Calu3 (cell line): ENCODE results near the gene C17orf58. TPM values are rescaled to one million over a fixed set of nuclear protein-coding genes. Genes with fewer than 3 reads are reported as not detected.

Source experiments
- BruUV-seq: library from RNA; stranded (reverse); fragments of 400-500 nt; replicated peaks from 2 replicates; lab custom pipeline; 2021; lab: Mats Ljungman, UMichigan
- CTCF ChIA-PET: fragments of 300-600 bp; sonication (Branson Sonifier 250); formaldehyde crosslinking; loops from one replicate; lab custom pipeline; 2022; ENCODE audit warnings: antibody characterized with exemption; lab: Charles Lee
- DNase-seq: peaks from one replicate; pipeline ENCODE4 v3.0.0; 2022
- H3K27ac Mint-ChIP-seq: one replicate; pipeline ENCODE4 v1.8.0; 2022; ENCODE audit warnings: mixed read lengths; ENCODE audit not compliant: unreplicated experiment
- H3K27me3 Mint-ChIP-seq: one replicate; pipeline ENCODE4 v1.8.0; 2022; ENCODE audit warnings: mixed read lengths; ENCODE audit not compliant: unreplicated experiment
- H3K36me3 Mint-ChIP-seq: one replicate; pipeline ENCODE4 v1.8.0; 2022; ENCODE audit warnings: mild to moderate bottlenecking, moderate library complexity, mixed read lengths; ENCODE audit not compliant: insufficient read depth, unreplicated experiment
- H3K4me1 Mint-ChIP-seq: one replicate; pipeline ENCODE4 v1.8.0; 2022; ENCODE audit warnings: mild to moderate bottlenecking, low read depth, mixed read lengths; ENCODE audit not compliant: unreplicated experiment
- H3K4me3 Mint-ChIP-seq: one replicate; pipeline ENCODE4 v1.8.0; 2022; ENCODE audit warnings: mild to moderate bottlenecking, low read depth, moderate library complexity, mixed read lengths; ENCODE audit not compliant: unreplicated experiment
- H3K9me3 Mint-ChIP-seq: one replicate; pipeline ENCODE4 v1.8.0; 2022; ENCODE audit warnings: low read depth, mixed read lengths; ENCODE audit not compliant: unreplicated experiment
- intact Hi-C: fragments of 100-400 bp; cut with micrococcal nuclease; formaldehyde crosslinking; loops from one replicate; pipeline ENCODE4 v1.10.0; 2022; ENCODE audit not compliant: unreplicated experiment
- total RNA-seq: library from RNA; stranded (reverse); gene quantifications from 2 replicates; pipeline ENCODE4 v1.2.3, GENCODE V29; 2022
- TF ChIP-seq, protein P1 (sequence below): fragments of 200-600 bp; IDR thresholded peaks from one replicate; pipeline ENCODE4 v1.8.0; 2022; ENCODE audit warnings: antibody characterized with exemption; ENCODE audit not compliant: unreplicated experiment

Gene C17orf58
- total RNA-seq, 1 experiment from 2014 or later: 11.8 TPM

DNA sequence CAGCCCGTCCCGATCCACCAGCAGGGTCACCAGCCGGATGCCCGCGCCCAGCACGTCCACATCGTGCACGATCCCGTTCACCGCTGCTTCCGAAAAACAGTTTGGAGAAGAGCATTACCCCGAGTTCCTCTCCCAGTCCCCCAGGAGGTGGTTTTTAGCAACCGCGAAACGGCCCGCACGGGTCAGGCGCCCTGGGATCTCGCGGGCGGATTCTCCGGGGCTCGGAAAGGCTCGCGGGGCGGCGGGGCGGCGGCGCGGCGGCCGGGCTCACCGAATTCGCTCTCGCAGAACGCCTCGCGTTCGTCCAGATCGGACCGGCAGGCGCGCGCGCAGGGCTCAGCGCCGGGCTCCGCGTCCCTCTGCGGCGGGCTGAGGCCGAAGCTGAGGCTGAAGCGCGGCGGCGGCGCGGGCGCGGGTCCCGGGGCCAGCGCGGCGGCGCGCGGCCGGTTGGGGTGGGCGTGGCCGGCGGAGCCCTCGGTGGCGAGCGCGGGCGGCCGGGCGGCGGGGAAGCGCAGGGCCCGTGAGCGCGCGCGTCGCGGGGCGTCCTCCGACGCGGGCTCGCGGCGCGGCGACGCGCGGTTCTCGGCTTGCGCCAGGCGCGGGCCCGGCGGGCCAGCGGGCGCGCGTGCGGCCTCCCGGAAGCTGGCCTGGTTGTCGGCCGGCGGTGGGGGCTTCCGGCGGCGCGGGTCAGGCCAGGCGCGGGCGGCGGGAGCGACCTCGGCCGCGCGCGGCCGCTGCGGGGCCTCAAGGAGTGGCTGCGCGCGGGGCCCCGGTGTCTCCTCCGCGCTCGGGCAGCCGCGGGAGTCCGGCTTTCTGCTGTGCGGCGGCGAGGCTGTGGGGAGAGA, 2.9 kb downstream of the C17orf58 start:
- H3K27me3 Mint-ChIP-seq: no peaks in the 10 kb centered on the region
- CTCF ChIA-PET: no interaction called here
- peaks cover 21% of the 10 kb centered on the region for H3K4me1 Mint-ChIP-seq
- H3K9me3 Mint-ChIP-seq: no peaks in the 10 kb centered on the region
- no TSS peak for BruUV-seq
- H3K27ac Mint-ChIP-seq: peak overlapping the region; percentile 88
- intact Hi-C loops: no loop called here
- H3K36me3 Mint-ChIP-seq: peaks cover 41% of the 10 kb centered on the region
- H3K4me3 Mint-ChIP-seq: peak overlapping the region; percentile 87
- TF ChIP-seq, protein P1, sequence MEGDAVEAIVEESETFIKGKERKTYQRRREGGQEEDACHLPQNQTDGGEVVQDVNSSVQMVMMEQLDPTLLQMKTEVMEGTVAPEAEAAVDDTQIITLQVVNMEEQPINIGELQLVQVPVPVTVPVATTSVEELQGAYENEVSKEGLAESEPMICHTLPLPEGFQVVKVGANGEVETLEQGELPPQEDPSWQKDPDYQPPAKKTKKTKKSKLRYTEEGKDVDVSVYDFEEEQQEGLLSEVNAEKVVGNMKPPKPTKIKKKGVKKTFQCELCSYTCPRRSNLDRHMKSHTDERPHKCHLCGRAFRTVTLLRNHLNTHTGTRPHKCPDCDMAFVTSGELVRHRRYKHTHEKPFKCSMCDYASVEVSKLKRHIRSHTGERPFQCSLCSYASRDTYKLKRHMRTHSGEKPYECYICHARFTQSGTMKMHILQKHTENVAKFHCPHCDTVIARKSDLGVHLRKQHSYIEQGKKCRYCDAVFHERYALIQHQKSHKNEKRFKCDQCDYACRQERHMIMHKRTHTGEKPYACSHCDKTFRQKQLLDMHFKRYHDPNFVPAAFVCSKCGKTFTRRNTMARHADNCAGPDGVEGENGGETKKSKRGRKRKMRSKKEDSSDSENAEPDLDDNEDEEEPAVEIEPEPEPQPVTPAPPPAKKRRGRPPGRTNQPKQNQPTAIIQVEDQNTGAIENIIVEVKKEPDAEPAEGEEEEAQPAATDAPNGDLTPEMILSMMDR: no peak
- DNase-seq: peak; percentile 89

DNA sequence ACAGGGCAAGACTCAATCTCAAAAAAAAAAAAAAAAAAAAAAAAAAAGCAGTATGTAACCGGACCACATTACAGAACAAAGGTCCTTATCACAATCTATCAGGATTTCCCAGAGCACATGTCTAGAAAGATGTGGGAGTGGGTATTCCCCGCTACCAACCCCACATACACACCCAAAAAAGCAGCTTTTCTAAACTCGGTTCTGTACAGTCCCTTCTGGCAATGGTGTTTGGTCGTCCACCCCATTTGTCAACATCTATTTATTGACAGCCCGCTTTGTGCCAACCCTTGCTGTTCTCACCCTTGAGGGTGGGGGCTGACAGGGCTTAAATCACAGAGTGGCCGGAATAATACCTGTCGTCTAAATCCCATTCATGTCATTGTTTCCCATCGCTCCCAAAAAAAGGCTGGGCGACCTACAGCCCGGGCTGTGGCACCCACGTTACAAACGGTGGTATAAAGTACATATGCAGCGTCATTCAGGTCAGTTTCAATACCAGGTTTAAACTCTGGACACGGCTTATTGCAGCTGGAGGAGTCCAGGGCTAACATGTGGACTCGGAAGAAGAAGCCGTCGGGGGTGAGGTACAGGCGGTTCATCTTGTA, 3.6 kb downstream of the C17orf58 start:
- peak overlapping the region; percentile 88 for H3K27ac Mint-ChIP-seq
- BruUV-seq: no TSS peak
- intact Hi-C loops: no loop called here
- H3K4me1 Mint-ChIP-seq: peaks cover 21% of the 10 kb centered on the region
- CTCF ChIA-PET: no interaction called here
- no peaks in the 10 kb centered on the region for H3K27me3 Mint-ChIP-seq
- peak overlapping the region; percentile 87 for H3K4me3 Mint-ChIP-seq
- no peaks in the 10 kb centered on the region for H3K9me3 Mint-ChIP-seq
- TF ChIP-seq, protein P1: no peak
- H3K36me3 Mint-ChIP-seq: peaks cover 41% of the 10 kb centered on the region
- no peak for DNase-seq

DNA sequence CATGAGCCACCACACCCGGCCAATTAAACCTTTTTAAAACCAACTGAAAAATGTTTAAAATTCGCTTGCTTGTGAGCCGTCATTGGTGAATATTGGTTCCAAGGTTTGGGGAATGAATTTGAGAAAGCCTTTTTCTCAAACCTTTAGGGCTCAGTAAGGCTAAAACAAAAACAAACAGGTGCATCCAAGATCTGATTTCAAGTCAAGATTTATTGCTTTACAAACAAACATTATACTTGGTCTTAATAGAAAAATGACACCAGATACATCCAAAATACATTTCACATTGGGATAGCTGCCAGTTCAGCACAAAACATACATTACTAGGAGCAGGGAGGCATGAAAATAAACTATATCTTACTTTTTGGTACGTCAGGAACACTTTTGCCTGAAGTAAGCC, 5.4 kb downstream of the C17orf58 start:
- Mint-ChIP-seq H3K4me3 (no peak overlapping the region), H3K27ac (no peak overlapping the region), H3K9me3 (no peaks in the 10 kb centered on the region), H3K36me3 (peaks cover 33% of the 10 kb centered on the region), H3K27me3 (no peaks in the 10 kb centered on the region), H3K4me1 (peaks cover 20% of the 10 kb centered on the region)
- no TSS peak for BruUV-seq
- DNase-seq: no peak
- CTCF ChIA-PET: no interaction called here
- TF ChIP-seq, protein P1: no peak
- intact Hi-C loops: no loop called here

DNA sequence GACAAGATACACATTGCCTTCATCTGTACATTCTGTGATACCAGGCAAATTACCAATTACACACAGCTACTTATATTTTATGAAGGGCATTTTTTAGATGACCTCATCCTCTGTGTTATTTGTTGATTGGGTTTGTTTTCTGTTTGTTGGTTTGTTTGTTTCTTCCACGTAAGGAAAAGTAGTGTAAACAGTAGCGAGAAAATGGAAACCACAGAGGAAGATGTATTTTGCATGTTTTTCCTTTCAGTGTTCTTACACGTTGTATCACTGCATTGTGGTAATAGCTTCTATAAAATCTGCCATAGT, 12.9 kb downstream of the C17orf58 start:
- Mint-ChIP-seq H3K9me3 (no peaks in the 10 kb centered on the region), H3K36me3 (peaks cover 5% of the 10 kb centered on the region), H3K27me3 (no peaks in the 10 kb centered on the region), H3K27ac (no peak overlapping the region), H3K4me3 (no peak overlapping the region), H3K4me1 (no peaks in the 10 kb centered on the region)
- DNase-seq: no peak
- TF ChIP-seq, protein P1: no peak
- CTCF ChIA-PET: no interaction called here
- intact Hi-C loops: no loop called here
- no TSS peak for BruUV-seq
